Pulmonary artery endothelial cell (primary cell): ENCODE data around the gene CPA3. TPM values are rescaled to one million over a fixed set of nuclear protein-coding genes. Genes with fewer than 3 reads are reported as not detected.

Experiments
- DNase-seq: peaks from one replicate; pipeline ENCODE4 v3.0.0-alpha.2; 2011; ENCODE audit warnings: low read depth, low spot score
- total RNA-seq: library from RNA; depleted of rRNA; stranded (reverse); fragments of >200 nt; gene quantifications from 2 replicates; pipeline ENCODE4 v1.2.3, GENCODE V29; 2014

CPA3 gene
- total RNA-seq, 1 donor from 2014 or later = 23.5 TPM

DNA sequence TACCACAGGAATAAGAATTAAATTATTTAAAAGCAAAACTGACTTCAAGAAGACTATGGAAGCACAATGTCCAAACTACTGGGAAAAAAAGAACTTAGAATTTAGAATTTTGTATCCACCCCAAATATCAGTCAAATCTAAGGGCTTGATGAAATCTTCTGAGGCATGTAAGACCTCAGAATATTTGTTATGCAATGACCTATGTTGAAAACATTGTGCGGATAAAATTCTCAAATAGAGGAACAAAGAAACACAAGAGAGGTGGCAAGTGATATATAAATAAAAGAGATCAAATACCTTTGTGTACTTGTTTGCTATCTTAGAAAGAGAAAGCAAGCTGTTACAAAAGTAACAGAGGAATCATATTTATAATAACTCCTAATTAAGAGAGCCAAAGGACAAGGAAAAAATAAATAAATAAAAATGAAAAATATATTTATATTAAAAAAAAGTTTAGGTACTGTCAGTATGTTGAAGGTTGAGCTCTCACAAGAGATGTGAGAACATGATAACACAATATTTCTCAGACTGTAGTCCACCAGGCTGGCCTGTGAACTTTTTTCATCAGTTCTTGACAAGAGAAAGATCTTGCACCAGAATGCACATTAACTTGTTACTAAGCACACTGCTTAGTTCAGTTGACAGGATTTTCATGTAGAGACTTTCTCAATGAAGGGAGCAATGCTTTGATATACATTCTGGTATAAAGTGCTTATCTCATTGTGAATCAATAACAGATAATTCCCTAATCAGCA, 50.0 kb downstream of the CPA3 start:
- DNase-seq = no peak

GRCh38 chr3:148916132-148916531, 51.0 kb downstream of the CPA3 start:
- DNase-seq = no peak

DNA sequence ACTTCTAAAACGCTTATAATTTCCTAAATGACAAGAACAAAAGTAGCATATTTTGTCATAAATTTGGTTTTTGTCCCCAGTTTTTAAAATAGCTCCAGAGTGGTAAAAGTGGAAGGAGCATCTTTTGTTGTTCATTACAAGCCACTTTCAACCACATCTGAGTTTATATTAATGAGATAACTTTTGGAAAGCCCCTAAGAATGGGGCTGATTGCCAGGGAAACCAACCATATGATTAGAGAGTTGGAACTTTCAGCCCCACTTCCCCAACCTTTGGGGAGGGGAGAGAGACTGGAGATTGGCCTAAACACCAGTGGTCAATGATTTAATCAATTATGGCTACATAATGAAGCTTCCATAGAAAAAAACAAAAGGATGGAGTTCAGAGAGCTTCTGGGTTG, 57.4 kb downstream of the CPA3 start:
- DNase-seq = no peak

GRCh38 chr3:148923592-148923991, 58.5 kb downstream of the CPA3 start:
- DNase-seq = no peak

GRCh38 chr3:148924562-148924961, 59.5 kb downstream of the CPA3 start:
- DNase-seq = no peak

GRCh38 chr3:148925845-148926244, 60.7 kb downstream of the CPA3 start:
- DNase-seq = no peak

- DNase-seq = no peak
These were observed 65.7 kb downstream of the CPA3 start for GRCh38 chr3:148930752-148931151.

GRCh38 chr3:148931574-148931973, 66.5 kb downstream of the CPA3 start:
- no peak for DNase-seq

- no peak for DNase-seq
These were observed 67.9 kb downstream of the CPA3 start for GRCh38 chr3:148932972-148933371.

DNA sequence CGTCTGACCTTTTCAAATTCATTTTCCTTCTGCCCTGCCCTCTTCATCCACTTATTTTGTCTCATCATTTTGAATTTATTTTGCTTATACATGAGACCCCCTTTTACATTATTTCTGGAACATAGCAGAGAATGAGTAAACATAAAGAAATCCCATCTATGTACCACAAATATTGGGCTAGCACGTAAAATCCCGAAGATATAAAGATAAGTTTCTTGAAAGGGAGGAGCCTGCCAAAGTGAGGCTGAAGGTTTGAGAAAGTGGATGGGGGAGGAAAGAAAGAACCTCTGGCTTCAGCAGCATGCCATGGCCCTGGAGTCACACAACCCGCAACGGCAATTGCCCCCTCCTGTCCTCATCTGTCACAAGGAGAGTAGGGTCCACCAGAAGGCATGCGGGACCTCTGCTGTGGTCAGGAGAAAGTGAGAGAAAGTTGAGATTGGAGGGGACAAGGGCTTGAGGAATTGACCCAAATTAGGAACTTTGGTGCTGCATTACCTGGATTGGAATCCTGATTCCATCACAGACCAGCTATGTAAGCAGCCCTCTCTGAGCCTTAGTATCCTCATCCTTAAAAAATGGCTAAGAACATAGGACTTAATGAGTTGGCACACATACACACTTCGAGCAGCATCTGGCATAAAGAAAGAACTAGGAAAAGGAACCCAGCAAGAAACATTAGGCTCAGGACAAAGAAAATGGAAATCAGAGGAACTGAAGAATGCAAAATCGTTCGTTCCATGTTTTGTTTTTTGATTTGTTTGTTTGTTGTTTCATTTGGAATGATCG, 72.6 kb downstream of the CPA3 start:
- no peak for DNase-seq

DNA sequence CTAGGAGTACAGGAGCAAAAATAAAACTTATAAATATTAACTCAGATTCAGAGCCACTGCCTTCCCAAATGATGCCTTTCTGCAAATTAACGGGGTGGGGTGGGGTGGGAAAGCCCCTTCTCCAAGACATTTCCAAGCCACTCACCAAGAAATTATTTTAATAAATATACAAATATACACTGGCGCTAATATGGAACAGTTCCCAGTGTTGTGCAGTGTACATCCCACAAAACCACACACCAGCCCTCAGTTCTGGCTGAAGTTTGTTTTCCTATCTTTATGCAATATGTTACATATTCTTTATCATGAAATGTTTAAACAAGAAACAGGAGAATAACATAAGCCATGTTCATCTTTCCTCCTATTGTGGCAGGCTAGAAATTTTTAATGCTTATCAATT, 73.2 kb downstream of the CPA3 start:
- no peak for DNase-seq

GRCh38 chr3:148938936-148939335, 73.8 kb downstream of the CPA3 start:
- no peak for DNase-seq

DNA sequence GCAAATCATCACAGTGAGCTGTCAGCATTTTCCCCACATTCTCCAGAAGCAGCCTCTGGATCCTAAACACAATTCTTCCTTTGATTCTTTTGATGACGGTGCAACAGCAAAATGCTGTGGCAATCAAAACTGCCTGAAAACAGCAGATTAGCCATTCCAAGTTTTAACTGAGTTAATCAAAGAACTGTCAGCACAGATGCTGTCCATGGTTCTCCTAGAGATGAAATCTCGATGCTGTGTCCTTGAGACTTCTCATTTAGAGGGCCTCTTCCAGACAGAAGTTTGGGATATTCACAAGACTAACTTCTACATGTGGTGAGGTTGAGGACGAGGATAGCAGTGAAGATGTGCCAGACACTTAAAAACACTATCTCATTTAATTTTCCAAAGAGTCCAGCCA, 75.9 kb downstream of the CPA3 start:
- no peak for DNase-seq

DNA sequence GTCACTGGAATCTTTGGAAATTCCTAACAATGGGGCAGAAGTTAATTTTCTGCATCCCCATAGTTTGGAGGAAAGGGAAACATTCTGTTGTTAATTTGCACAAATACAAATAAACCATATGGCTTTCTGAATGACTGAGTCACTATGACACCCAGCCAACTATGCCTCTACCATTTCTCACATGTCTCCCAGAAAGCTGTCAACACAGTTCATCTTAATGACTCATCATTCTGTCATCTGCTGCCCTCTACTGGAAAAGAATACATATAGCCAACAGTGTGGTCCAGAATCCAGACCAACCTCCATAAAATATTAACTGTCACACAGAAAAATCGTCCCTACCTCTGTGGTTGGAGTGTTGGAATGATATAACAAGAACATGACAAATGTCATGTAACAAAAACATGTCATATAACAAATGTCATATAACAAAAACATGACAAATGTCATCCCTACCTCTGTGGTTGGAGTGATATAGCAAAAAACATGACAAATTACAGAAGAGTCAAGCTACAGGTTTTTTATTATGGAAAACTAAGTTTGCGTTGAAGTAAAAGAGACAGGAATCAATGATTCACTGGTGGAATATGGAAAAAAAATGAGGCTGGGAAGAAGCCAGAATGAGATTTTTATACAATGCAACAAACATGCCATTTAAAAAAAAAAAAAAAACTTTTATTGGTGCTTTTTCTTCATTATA, 78.6 kb downstream of the CPA3 start:
- peak; percentile 67 for DNase-seq

DNA sequence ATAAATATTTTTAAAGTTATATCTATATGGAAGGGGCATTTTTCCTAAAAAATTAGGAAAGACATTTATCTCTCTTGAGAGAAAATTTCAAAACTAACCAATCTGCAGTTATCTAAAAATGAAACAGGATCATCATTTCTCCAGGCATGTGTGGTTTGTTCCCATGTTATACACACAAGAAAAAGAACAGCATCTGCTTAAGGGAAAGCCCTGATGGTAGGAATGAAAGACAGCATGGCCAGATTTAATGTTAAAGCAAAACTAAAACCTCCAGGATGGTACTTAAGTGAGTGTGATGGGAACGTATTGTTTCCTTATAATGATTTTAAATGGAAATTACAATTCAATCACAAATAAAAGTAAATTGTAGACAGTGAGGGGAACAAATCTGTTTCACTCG, 80.0 kb downstream of the CPA3 start:
- no peak for DNase-seq

Other genes with a start within 250 kb of the CPA3 start
- gene AGTR1, start 167.4 kb upstream of the CPA3 start, total RNA-seq = not detected in 2 replicates
- not detected in 2 replicates for gene CPB1, start 37.5 kb upstream of the CPA3 start, total RNA-seq
- gene GYG1, start 126.2 kb downstream of the CPA3 start, total RNA-seq = 60.9 and 61.9 TPM in 2 replicates
- 34.1 and 56.9 TPM in 2 replicates for gene HLTF, start 221.2 kb downstream of the CPA3 start, total RNA-seq